Parathyroid adenoma (tissue), 2 donors: ENCODE measurements around the gene TMC6.

ENCODE experiments used
- H2AFZ ChIP-seq: fragments of 300-600 bp; sonication (generic); one replicate; pipeline ENCODE4 v1.7.0; 2017; ENCODE audit warnings: antibody characterized with exemption, mild to moderate bottlenecking
- H3K27ac ChIP-seq: fragments of 300-600 bp; sonication (generic); one replicate; pipeline ENCODE4 v1.7.0; 2017
- H3K27me3 ChIP-seq: fragments of 300-600 bp; sonication (generic); one replicate; pipeline ENCODE4 v1.7.0; 2017; ENCODE audit warnings: low read length; ENCODE audit not compliant: control insufficient read depth, insufficient read depth
- H3K36me3 ChIP-seq: fragments of 300-600 bp; sonication (generic); one replicate; pipeline ENCODE4 v1.7.0; 2017; ENCODE audit warnings: low read length; ENCODE audit not compliant: control insufficient read depth, insufficient read depth
- H3K4me1 ChIP-seq: fragments of 300-600 bp; sonication (generic); one replicate; pipeline ENCODE4 v1.7.0; 2017; ENCODE audit warnings: control low read depth
- H3K4me2 ChIP-seq: fragments of 300-600 bp; sonication (generic); one replicate; pipeline ENCODE4 v1.7.0; 2017; ENCODE audit warnings: low read length
- H3K4me3 ChIP-seq: fragments of 300-600 bp; sonication (generic); one replicate; pipeline ENCODE4 v1.7.0; 2017; ENCODE audit warnings: low read depth, low read length
- H3K79me2 ChIP-seq: fragments of 300-600 bp; sonication (generic); one replicate; pipeline ENCODE4 v1.7.0; 2017; ENCODE audit warnings: control low read depth
- H3K9ac ChIP-seq: fragments of 300-600 bp; sonication (generic); one replicate; pipeline ENCODE4 v1.7.0; 2017; ENCODE audit warnings: mild to moderate bottlenecking
- H3K9me3 ChIP-seq: fragments of 300-600 bp; sonication (generic); one replicate; pipeline ENCODE4 v1.7.0; 2017; ENCODE audit warnings: low read length; ENCODE audit not compliant: control insufficient read depth
- CTCF ChIP-seq: fragments of 300-600 bp; sonication (generic); IDR thresholded peaks from one replicate; pipeline ENCODE4 v1.7.0; 2017; ENCODE audit warnings: antibody characterized with exemption, mild to moderate bottlenecking
- donor health status: primary hyperparathyroidism.

The TMC6 gene, protein sequence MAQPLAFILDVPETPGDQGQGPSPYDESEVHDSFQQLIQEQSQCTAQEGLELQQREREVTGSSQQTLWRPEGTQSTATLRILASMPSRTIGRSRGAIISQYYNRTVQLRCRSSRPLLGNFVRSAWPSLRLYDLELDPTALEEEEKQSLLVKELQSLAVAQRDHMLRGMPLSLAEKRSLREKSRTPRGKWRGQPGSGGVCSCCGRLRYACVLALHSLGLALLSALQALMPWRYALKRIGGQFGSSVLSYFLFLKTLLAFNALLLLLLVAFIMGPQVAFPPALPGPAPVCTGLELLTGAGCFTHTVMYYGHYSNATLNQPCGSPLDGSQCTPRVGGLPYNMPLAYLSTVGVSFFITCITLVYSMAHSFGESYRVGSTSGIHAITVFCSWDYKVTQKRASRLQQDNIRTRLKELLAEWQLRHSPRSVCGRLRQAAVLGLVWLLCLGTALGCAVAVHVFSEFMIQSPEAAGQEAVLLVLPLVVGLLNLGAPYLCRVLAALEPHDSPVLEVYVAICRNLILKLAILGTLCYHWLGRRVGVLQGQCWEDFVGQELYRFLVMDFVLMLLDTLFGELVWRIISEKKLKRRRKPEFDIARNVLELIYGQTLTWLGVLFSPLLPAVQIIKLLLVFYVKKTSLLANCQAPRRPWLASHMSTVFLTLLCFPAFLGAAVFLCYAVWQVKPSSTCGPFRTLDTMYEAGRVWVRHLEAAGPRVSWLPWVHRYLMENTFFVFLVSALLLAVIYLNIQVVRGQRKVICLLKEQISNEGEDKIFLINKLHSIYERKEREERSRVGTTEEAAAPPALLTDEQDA

GRCh38 chr17:78128551-78129350 lies at the start of gene TMC6:
Gene TMC6 (minus strand): TSS chr17:78128755. CDS start chr17:78126832, 1,923 bp downstream.
- Histone ChIP-seq H3K27ac (peak within 1 kb of the TSS; percentile 53), H3K4me2 (peak within 1 kb of the TSS; percentile 88), H3K9ac (no peak within 1 kb of the TSS), H3K27me3 (no peaks in the 10 kb centered on the region), H3K36me3 (no peaks in the 10 kb centered on the region), H3K79me2 (no peaks in the 10 kb centered on the region), H3K9me3 (no peaks in the 10 kb centered on the region), H3K4me1 (peaks cover 4% of the 10 kb centered on the region), H3K4me3 (peak within 1 kb of the TSS; percentile 74), H2AFZ (peak within 1 kb of the TSS; percentile 98)
- no peak for TF ChIP-seq CTCF

GRCh38 chr17:78176548-78177025 lies 48.0 kb upstream of the TMC6 start:
- Histone ChIP-seq H3K4me3 (no peak overlapping the region), H3K27me3 (no peaks in the 10 kb centered on the region), H2AFZ (no peak overlapping the region), H3K27ac (no peak overlapping the region), H3K9me3 (no peaks in the 10 kb centered on the region), H3K79me2 (no peaks in the 10 kb centered on the region), H3K4me2 (no peak overlapping the region), H3K36me3 (no peaks in the 10 kb centered on the region), H3K4me1 (peaks cover 2% of the 10 kb centered on the region), H3K9ac (no peak overlapping the region)
- TF ChIP-seq CTCF = peak; percentile 91

DNA sequence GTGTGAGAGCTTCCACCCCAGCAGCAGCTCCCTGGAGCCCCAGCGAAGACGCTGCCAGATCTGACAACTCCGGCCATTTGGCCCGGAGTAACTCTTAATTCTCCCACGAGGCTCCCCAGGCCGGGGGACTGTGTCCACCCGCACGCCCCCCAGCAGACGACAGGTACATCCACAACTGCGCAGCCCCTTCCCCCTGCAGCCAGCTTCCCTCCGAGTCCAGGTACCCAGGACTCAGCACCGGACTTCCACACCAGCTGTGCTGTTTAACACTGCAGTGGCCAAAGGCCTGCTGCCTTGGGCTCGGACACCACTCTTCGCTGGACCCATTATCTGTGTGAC lies 47.1 kb upstream of the TMC6 start:
- peaks cover 2% of the 10 kb centered on the region for H3K4me1 ChIP-seq
- no peak for TF ChIP-seq CTCF
- no peak overlapping the region for H3K27ac ChIP-seq
- no peaks in the 10 kb centered on the region for H3K9me3 ChIP-seq
- no peak overlapping the region for H3K9ac ChIP-seq
- no peaks in the 10 kb centered on the region for H3K79me2 ChIP-seq
- no peaks in the 10 kb centered on the region for H3K27me3 ChIP-seq
- H3K4me2 ChIP-seq = no peak overlapping the region
- no peak overlapping the region for H3K4me3 ChIP-seq
- H2AFZ ChIP-seq = no peak overlapping the region
- no peaks in the 10 kb centered on the region for H3K36me3 ChIP-seq

DNA sequence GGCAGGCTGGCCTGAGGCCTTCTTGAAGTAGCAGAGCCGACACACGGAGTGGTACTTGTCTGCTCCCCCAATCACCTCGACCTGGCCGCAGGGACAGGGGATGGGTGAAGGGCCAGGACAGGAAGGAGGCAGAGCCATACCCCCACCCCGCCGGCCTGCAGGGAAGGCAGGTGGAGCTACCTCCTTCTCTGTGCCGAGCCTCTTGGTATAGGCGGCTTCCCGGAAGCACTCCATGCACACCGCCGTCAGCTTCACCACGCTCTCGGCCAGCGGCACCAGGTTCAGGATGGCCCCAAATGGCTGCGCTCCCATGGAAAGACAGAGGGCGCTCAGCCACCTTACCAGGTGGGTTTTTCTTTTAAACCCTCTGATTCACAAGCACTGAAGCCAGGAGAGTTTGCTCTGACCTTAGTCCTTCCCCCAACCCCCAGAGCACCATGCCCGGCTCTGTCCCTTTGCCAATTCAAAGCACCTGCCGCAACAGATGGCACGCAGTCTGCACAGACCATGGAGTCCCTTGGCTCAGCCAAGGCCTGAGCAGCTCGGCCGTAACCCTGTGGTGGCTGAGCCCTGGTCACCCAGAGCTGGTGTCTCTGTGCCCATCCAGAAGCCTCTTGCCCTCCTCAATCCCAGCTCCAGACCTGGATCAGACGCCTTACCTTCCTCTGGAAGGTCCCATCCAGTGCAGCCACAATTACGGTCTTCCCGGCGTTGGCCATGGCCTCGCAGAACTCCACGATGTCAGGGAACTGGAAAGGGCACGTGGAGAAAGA lies 46.5 kb upstream of the TMC6 start:
- Histone ChIP-seq H3K9ac (no peak overlapping the region), H3K9me3 (no peaks in the 10 kb centered on the region), H3K27me3 (no peaks in the 10 kb centered on the region), H3K4me2 (no peak overlapping the region), H3K79me2 (no peaks in the 10 kb centered on the region), H3K36me3 (no peaks in the 10 kb centered on the region), H3K4me3 (no peak overlapping the region), H2AFZ (no peak overlapping the region), H3K27ac (peak overlapping the region; percentile 47), H3K4me1 (peaks cover 2% of the 10 kb centered on the region)
- no peak for TF ChIP-seq CTCF
